ENCODE measurements around the gene ARFGEF2.

DNA sequence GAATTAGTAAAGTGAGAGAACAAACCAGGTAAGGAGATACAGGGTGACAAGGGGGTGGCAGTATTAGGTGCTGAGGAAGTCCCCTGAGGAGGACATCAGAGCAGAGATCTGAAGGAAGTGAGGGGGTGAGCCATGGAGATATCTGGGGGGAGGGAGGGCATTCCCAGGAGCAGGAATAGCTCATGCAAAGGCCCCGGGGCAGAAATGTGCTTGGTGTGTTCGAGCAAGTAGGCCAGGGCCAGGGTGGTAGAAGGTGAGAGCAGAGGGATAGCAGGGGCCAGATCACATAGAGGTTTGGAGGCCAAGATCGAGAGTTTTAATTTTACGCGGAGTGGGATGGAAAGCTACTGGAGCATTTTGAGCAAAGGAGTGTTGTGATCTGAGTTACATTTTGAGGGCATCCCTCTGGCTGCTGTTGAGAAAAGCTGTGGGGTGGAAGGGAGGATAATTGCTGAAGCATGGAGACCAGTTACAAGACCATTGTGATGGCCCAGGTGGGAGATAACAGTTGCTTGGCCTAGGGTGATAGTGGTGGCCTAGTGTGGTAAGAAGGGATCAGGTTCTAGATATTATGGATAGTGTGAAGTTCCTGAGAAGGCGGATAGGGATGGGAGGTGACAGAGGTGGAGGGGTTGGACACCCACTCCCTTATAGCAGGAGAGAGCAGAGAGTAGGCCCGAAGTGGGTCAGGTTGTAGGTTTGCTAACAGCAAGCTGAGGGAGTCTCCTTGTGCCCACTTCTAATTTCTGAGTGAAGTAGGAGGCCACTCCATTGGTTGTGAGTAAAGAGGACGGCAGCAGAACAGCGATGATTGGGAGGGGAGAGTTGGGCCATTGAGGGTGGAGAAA, 10.2 kb downstream of the ARFGEF2 start:
- TF ChIP-seq, protein P1, sequence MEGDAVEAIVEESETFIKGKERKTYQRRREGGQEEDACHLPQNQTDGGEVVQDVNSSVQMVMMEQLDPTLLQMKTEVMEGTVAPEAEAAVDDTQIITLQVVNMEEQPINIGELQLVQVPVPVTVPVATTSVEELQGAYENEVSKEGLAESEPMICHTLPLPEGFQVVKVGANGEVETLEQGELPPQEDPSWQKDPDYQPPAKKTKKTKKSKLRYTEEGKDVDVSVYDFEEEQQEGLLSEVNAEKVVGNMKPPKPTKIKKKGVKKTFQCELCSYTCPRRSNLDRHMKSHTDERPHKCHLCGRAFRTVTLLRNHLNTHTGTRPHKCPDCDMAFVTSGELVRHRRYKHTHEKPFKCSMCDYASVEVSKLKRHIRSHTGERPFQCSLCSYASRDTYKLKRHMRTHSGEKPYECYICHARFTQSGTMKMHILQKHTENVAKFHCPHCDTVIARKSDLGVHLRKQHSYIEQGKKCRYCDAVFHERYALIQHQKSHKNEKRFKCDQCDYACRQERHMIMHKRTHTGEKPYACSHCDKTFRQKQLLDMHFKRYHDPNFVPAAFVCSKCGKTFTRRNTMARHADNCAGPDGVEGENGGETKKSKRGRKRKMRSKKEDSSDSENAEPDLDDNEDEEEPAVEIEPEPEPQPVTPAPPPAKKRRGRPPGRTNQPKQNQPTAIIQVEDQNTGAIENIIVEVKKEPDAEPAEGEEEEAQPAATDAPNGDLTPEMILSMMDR (IDR thresholded peaks at IDR 0.05) = no peak
- TF ChIP-seq POLR2AphosphoS5 (IDR thresholded peaks at IDR 0.05) (no peak), POLR2A (IDR thresholded peaks at IDR 0.05) (no peak), EP300 (IDR thresholded peaks at IDR 0.05) (no peak)
